ENCODE results near the gene EID1.

EID1 gene

DNA sequence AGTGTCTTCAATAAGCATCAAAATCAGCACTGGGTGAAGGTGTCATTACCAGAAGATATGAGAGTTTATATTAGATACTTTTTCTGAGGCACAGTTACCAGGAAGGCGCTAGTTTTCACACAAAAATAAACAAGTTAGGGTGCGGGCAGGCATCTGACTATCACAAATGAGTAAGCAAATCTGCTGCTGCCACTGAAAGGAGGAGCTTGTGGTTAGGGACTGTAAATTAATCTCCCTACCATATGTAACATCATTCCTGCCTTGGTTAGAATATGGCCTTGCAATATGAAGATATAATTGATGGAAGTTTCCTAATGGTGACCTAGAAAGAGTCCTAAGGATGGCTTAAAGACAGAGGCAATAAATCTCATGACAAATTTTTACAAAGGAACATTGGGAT lies 19.5 kb upstream of the EID1 start:
- TF ChIP-seq, protein P1, sequence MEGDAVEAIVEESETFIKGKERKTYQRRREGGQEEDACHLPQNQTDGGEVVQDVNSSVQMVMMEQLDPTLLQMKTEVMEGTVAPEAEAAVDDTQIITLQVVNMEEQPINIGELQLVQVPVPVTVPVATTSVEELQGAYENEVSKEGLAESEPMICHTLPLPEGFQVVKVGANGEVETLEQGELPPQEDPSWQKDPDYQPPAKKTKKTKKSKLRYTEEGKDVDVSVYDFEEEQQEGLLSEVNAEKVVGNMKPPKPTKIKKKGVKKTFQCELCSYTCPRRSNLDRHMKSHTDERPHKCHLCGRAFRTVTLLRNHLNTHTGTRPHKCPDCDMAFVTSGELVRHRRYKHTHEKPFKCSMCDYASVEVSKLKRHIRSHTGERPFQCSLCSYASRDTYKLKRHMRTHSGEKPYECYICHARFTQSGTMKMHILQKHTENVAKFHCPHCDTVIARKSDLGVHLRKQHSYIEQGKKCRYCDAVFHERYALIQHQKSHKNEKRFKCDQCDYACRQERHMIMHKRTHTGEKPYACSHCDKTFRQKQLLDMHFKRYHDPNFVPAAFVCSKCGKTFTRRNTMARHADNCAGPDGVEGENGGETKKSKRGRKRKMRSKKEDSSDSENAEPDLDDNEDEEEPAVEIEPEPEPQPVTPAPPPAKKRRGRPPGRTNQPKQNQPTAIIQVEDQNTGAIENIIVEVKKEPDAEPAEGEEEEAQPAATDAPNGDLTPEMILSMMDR (IDR thresholded peaks at IDR 0.05; ENCODE audit: low read depth, low read length): no peak
- no peak overlapping the region for H3K4me3 ChIP-seq (ENCODE audit: low read depth, low read length)
- peak; percentile 38 for DNase-seq (ENCODE audit: low read depth, low spot score)
- in situ Hi-C loops (cut with HindIII; ENCODE audit: low sequenced_read_pairs): no loop called here

DNA sequence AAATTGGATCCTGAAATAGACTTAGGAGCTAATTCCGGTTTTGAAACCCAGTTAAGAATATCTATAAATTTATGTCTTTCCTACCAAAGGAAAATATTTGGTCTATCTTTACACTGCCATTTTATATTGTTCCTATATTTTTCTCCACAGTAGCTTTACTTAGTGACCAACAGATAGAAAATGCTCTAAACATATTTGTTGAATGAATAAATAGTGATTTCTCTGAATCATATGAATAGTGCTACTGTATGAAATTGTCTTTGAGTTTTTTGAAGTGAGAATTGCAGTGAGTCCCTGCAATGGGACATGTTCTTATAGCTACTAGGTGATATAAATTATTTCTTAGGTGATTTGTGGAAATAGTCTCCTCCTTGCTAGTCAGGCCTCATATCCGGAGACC lies 18.5 kb upstream of the EID1 start:
- TF ChIP-seq, protein P1 (IDR thresholded peaks at IDR 0.05; ENCODE audit: low read depth, low read length): no peak
- no peak overlapping the region for H3K4me3 ChIP-seq (ENCODE audit: low read depth, low read length)
- no peak for DNase-seq (ENCODE audit: low read depth, low spot score)
- in situ Hi-C loops (cut with HindIII; ENCODE audit: low sequenced_read_pairs): no loop called here

DNA sequence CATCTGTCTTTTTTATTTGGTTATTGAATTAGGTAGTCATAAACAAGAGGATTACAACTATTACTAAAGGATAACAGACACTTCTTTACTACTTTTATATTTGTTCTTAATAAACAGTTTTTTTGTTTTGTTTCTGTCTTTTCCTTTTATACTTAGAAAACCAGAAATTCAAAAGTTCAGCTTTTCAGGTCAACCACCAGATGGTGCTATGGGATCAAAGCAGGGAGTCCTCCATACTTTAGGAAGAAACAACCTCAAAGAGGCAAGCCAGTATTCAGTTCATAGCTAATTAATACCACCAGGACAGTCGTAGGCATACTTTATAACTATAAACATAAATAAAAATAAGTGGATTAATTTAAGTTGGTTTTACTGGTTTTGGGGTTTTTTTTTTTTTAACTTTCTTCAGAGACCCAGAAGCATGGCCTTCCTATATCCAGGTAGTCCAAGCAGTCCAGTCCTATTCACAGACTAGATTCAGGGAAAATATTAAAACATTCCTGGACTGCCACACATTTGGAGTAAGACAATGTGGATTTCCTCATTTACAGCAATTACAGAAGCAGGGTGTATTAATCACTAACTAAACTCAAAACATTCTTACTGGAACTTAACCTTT lies 16.0 kb upstream of the EID1 start:
- DNase-seq (ENCODE audit: low read depth, low spot score): peak; percentile 77
- TF ChIP-seq, protein P1 (IDR thresholded peaks at IDR 0.05; ENCODE audit: low read depth, low read length): peak; percentile 75
- H3K4me3 ChIP-seq (ENCODE audit: low read depth, low read length): no peak overlapping the region
- in situ Hi-C loops (cut with HindIII; ENCODE audit: low sequenced_read_pairs): no loop called here

DNA sequence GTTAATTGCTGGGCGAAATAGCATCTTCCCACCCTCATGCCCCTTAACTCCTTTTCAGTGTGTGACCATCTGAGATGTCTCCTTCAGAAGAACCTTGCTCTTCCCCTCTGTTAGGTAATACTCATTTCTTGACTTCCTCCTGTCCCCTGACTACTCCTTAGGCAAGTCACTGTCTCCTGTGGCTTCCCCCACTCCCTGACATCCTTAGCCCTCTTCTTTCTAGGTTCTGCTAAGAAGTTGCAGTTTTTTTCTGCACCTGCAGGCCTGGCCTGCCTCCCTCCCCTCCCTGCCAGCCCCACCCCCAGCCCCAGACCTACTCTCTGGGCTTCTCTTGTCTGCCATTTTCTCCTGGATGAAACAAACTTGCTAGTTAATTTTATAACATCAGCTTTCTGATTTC lies 15.2 kb upstream of the EID1 start:
- no peak for DNase-seq (ENCODE audit: low read depth, low spot score)
- no peak overlapping the region for H3K4me3 ChIP-seq (ENCODE audit: low read depth, low read length)
- TF ChIP-seq, protein P1 (IDR thresholded peaks at IDR 0.05; ENCODE audit: low read depth, low read length): no peak
- in situ Hi-C loops (cut with HindIII; ENCODE audit: low sequenced_read_pairs): no loop called here

DNA sequence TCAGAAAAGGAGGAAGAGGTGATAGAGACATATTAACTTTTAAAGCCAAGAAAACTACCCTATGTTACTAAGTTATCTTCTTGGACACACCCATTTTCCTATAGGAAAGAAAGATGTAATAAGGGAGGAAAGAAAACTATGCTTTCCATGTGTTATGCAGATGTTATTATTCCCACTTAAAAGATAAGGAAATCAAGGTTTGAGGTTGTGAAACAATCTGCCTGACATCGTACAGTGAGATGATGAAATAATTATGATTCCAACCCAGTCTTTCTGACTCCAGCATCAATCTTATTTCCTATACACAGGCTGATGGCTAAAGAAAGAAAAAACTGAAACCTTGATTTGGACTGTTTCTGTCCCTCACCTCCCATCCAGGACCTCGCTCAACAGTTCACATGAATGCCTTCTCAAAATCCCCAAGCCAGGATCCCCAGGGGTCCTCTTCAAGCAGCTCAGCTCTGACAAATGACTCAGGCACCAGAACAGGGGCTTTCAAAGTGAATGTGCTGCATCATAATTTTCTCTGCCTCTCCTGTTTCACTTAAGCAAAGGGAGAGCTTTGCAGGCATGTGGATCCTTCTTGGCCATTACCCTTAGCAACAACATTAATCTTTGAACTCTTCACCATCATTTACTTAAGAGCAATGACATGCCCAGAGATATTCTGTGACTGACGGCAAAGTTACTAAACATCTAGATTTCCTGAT lies 12.4 kb upstream of the EID1 start:
- no peak overlapping the region for H3K4me3 ChIP-seq (ENCODE audit: low read depth, low read length)
- peak; percentile 85 for DNase-seq (ENCODE audit: low read depth, low spot score)
- TF ChIP-seq, protein P1 (IDR thresholded peaks at IDR 0.05; ENCODE audit: low read depth, low read length): no peak
- in situ Hi-C loops (cut with HindIII; ENCODE audit: low sequenced_read_pairs): no loop called here

DNA sequence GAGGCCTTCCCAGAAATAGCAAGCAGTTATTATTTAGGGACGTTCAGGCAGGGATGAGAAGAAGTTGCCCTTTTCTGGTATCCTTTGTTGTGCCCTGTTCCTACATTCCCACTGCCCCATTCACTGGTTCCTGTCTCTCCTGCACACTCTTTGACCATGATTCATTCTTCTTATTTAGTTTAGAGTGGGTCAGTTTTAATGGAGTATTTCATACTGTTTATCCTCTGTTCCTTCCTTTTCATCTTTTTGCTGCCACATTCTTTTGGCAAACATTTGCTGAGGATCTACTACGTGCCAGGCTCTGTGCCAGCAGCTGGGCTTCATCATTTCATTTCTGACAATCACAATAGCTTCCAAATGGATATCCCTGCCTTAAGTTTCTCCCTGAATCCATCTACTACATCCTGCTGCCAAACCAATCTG lies 11.8 kb upstream of the EID1 start:
- TF ChIP-seq, protein P1 (IDR thresholded peaks at IDR 0.05; ENCODE audit: low read depth, low read length): no peak
- H3K4me3 ChIP-seq (ENCODE audit: low read depth, low read length): no peak overlapping the region
- no peak for DNase-seq (ENCODE audit: low read depth, low spot score)
- in situ Hi-C loops (cut with HindIII; ENCODE audit: low sequenced_read_pairs): no loop called here
